GM12878 (cell line): Measurements from ENCODE around the gene UPF1. TPM values are rescaled to one million over a fixed set of nuclear protein-coding genes. Genes with fewer than 3 reads are reported as not detected.

Experiments used
- ASH2L ChIP-seq: fragments of 300-600, 200-600 bp; sonication (generic); IDR thresholded peaks from 2 replicates; pipeline ENCODE4 v1.6.1; 2017; ENCODE audit warnings: low read depth, mild to moderate bottlenecking, borderline replicate concordance
- BCL11A ChIP-seq: IDR thresholded peaks from 2 replicates; pipeline ENCODE4 v1.6.1; 2011; ENCODE audit warnings: low read depth, low read length
- BHLHE40 ChIP-seq, 2 experiments: fragments of 450-650 bp in 1 of 2; IDR thresholded peaks; 2 replicates each; pipeline ENCODE4 v1.6.1; 2011 to 2017; ENCODE audit warnings: low read depth in 2 of 2, borderline replicate concordance in 1 of 2, improper control_type of control experiment in 1 of 2, low read length in 1 of 2, mild to moderate bottlenecking in 1 of 2
- CREM ChIP-seq: IDR thresholded peaks from 2 replicates; pipeline ENCODE4 v1.6.1; 2014; ENCODE audit warnings: antibody characterized with exemption, low read depth
- CTCF ChIP-seq, 3 experiments: IDR thresholded peaks in 2 of 3; conservative IDR thresholded peaks in 1 of 3; 2 replicates each; pipeline ENCODE4 v1.5.1; 2011; ENCODE audit warnings: low read depth in 3 of 3, low read length in 3 of 3, mild to moderate bottlenecking in 3 of 3, control low read depth in 2 of 3, moderate library complexity in 2 of 3, inconsistent platforms in 1 of 3, mixed read lengths in 1 of 3; ENCODE audit not compliant: control insufficient read depth in 2 of 3, insufficient read depth in 1 of 3; ENCODE audit errors: extremely low read depth in 1 of 3
- EZH2 ChIP-seq: IDR thresholded peaks from 2 replicates; pipeline ENCODE4 v1.6.1; 2012; ENCODE audit warnings: low read depth, mild to moderate bottlenecking, control low read depth, inconsistent platforms, low read length, borderline replicate concordance; ENCODE audit not compliant: control insufficient read depth
- IRF3 ChIP-seq: fragments of 450-650 bp; IDR thresholded peaks from 2 replicates; pipeline ENCODE4 v1.6.1; 2014; ENCODE audit warnings: mild to moderate bottlenecking
- polyA plus RNA-seq, 11 experiments: library from polyadenylated mRNA; depleted of rRNA in 4 of 11; unstranded in 6 of 11; stranded (reverse) in 5 of 11; fragments of >200 nt; fragmentation: Nextera tagmentation in 4 of 11; fragmentation: Illumina TruSeq in 1 of 11; extraction: Ambion mirVana in 4 of 11; extraction: Trizol in 1 of 11; gene quantifications; 1 replicate in 1 of 11; 2 replicates in 10 of 11; pipeline versions ENCODE4 v1.2.1 to v1.2.3, GENCODE V29; 2011 to 2016; ENCODE audit warnings: inconsistent platforms in 2 of 11, missing spikeins in 2 of 11, low read depth in 1 of 11
- total RNA-seq, 4 experiments: library from RNA; depleted of rRNA in 3 of 4; stranded (reverse); fragments of >200 nt in 3 of 4; fragmentation: Illumina TruSeq in 1 of 4; extraction: Trizol in 1 of 4; gene quantifications; 2 replicates each; pipeline versions ENCODE4 v1.2.1 to v1.2.3, GENCODE V29; 2013 to 2021

UPF1 gene
- total and polyA plus RNA-seq, 10 of the 15 experiments (the other 5 are each of a cell fraction or from before 2014, with no cell fraction given) = 0.58 to 80.9 (median 18.7) TPM

- TF ChIP-seq IRF3 (no peak), CREM (no peak), BCL11A (no peak), EZH2 (no peak), BHLHE40 (IDR thresholded peaks at IDR 0.05; ENCODE audit: borderline replicate concordance in 1 of 2, low read depth in 2 of 2, low read length in 1 of 2) (no peak), CTCF (IDR thresholded peaks at IDR 0.05 in 2 of 3, conservative IDR thresholded peaks at IDR 0.05 in 1 of 3; ENCODE audit: control insufficient read depth in 2 of 3, extremely low read depth in 1 of 3, insufficient read depth in 1 of 3, low read depth in 3 of 3, low read length in 3 of 3) (no peak), ASH2L (no peak)
Observed at GRCh38 chr19:18865106-18865972, 33.6 kb downstream of the UPF1 start (continued).
